Subcutaneous adipose tissue (tissue), 4 donors: Measurements from ENCODE around the gene RND1. TPM values are rescaled to one million over a fixed set of nuclear protein-coding genes. Genes with fewer than 3 reads are reported as not detected.

ENCODE experiments used
- total RNA-seq, 4 donors: library from RNA; depleted of rRNA; stranded (reverse); fragments of >200 nt; gene quantifications; one replicate each; pipeline ENCODE4 v1.1.0, GENCODE V29; 2016
- TF ChIP-seq, protein P1 (sequence below): fragments of 450-650 bp; IDR thresholded peaks from one replicate; pipeline ENCODE4 v1.5.1; 2016; ENCODE audit warnings: low read depth, mild to moderate bottlenecking, control low read depth, antibody characterized with exemption, moderate library complexity

The RND1 gene
- total RNA-seq, 4 donors from 2014 or later = 0.17 to 2.6 (median 0.98) TPM; not detected in 1

DNA sequence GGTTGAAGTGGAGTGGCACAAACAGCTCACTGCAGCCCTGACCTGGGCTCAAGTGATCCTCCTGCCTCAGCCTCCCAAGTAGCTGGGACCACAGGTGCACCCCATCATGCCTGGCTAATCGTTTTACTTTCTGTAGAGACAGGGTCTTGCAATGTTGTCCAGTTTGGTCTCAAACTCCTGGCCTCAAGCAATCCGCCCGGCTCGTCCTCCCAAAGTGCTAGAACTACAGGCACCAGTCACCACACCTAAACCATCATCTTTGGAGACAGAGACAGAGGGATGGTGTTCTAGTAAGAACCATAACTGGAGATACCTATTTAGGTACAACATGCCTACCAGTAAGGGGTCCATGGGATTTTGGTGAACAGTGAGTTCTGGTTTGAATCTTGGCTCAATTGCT is 11.2 kb downstream of the RND1 start:
- TF ChIP-seq, protein P1, sequence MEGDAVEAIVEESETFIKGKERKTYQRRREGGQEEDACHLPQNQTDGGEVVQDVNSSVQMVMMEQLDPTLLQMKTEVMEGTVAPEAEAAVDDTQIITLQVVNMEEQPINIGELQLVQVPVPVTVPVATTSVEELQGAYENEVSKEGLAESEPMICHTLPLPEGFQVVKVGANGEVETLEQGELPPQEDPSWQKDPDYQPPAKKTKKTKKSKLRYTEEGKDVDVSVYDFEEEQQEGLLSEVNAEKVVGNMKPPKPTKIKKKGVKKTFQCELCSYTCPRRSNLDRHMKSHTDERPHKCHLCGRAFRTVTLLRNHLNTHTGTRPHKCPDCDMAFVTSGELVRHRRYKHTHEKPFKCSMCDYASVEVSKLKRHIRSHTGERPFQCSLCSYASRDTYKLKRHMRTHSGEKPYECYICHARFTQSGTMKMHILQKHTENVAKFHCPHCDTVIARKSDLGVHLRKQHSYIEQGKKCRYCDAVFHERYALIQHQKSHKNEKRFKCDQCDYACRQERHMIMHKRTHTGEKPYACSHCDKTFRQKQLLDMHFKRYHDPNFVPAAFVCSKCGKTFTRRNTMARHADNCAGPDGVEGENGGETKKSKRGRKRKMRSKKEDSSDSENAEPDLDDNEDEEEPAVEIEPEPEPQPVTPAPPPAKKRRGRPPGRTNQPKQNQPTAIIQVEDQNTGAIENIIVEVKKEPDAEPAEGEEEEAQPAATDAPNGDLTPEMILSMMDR = no peak

DNA sequence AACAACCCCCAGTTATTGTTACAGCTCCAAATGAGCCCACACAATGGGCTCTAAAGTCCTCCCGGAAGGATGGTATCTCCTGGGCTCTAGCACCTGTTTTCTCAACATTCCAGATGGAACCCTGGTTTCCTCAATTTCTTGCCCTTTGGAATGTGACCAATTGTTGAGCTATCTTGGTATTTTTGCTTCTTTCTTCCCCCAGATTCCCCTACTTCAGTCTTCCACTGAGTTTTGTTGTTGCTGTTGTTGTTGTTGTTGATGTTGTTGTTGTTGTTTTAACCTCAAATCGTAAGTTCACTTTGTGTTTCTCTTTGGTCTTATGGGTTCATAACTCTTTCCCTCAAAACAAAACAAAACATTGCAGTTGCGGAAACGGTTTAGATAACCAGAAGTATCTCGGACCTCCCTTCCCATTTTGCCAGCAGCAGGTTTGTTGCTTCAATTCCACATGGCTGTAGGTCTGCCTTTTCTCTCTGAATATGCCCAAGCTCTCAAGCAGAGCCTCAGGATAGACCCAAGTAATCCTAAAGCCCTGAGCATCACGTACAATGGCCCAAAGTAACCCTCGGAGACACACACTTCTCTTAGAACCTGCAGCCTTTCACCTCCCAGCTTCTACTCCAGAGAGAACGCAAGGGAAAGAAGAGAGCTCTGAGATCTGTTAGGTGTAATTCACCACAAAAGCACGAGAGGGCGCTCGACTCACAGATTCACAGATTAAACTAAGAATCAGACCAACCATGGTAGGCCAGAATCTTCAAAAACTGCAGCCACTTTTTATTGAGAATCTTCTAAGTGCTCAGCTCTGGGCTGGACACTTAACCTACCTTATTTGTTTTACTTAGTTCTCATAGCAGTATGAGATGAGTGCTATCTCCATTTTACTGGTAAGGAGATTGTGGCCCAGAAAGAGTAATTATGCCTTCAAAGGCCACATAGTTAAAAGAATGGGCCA is 12.7 kb downstream of the RND1 start:
- TF ChIP-seq, protein P1 = no peak

DNA sequence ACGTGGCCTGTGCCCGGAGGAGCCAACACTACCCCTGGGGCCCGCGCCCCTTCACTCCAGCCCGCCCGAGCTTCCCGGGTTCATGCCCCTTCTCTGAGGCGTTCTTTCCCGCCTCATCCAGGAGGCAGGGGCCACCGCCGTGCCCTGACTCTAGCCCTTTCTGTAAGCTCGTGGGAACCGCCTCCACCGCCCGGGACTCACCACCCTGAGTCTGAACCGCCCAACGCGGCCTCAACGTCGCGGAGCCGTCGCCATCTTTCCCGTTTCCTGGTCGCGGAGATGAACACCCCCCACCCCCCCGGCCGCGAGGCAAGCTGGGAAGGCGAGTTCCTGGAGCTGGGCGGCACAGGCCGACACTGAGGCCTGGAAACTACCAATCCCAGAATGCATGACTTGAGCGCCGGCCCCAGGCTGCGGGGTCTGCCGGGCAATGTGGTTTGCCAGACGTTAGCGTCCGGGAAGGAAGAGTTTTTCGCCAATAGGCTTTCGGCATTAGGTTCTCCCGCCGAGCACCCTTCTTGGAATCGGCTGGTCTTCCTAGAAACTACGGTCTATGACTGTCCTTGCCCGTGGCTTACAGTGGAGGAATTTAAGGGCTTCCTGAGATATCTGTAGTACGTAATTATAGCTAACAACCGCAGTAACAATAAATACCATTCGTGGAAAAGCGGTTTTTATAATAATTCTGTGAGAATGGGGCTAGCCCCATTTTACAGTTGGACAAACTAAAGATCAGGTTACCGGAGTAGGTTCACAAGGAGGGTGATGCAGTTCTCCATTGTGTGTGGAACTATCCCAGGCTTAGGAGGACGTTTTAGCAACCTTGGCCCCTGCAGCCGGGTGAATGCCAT is 13.6 kb downstream of the RND1 start, which contains the start of gene DDX23:
DDX23 (minus strand) TSS at position 281 of the 851 bp plus-strand sequence. CDS start 6,381 bp downstream, outside the sequence.
- TF ChIP-seq, protein P1 = no peak

DNA sequence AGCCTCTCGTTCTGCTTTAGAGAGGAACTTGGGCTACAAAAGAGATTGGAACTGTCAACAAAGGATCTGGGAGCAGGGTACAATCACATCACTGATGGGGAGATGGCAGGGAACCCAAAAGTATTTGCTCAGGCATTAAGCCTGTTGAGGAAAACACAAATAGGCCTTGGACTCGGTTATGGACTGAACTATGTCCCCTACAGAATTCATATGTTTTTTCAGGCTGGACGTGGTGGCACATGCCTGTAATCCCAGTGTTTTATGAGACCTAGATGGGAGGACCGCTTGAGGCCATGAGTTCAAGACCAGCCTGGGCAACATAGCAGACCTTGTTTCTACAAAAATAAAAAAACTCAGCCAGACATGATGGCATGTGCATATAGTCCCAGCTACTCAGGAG is 27.6 kb downstream of the RND1 start:
- TF ChIP-seq, protein P1 = no peak

DNA sequence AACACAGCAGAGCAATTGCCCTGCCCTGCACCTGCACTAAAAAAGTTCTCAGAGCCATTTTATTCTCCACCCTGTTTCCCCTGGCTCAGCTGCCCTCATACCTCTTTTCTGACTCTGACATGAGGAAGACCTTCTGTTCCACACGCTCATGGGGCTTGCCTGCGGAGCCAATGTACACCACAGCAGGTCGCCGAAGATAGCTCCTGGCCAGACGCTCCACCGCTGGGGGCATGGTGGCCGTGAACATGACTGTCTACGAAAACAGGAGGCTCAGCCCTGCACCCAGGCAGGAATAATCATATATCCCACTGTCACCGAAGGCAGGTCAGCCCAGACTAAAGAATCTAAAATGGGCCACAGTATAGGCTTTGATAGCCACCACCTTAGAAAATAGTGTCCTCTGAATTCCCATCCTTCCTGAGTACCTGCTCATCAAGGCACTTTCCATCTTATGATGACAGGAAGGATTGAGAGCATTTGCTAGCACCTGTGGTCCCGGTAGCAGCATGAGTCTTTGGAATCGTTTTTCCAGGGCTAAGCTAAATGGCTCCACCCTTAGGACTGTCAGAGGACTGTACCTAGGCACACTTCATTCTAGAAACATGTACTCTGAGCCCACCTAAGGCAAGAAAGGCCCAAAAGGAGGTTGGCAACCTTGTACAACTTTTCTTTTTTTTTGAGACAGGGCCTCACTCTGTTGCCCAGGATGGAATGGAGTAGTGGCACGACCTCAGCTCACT is 33.2 kb downstream of the RND1 start:
- TF ChIP-seq, protein P1 = no peak

DNA sequence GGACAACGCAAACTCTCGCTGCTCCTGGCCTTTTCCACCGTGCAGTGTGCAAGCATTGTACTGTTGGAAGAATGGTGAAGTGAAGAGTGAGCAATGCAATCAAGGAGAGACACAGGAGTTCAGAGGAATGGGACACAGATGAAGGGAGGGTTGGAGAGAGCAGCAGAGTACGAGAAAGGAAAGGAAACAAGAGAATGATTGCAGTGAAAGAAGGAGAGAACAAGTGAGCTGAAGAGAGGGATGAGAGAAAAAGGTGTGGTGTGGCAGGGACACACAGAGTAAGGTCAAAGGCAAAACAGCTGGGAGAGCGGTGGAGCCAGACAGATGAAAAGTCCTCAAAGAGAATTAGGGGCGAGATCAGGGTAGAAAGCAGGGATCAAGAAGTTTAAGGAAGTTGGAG is 34.4 kb downstream of the RND1 start:
- TF ChIP-seq, protein P1 = no peak
